ENCODE results near the gene RPS27. TPM values are rescaled to one million over a fixed set of nuclear protein-coding genes. Genes with fewer than 3 reads are reported as not detected.

RPS27 gene
- total RNA-seq, 1 experiment from 2014 or later, result 1,095 TPM

DNA sequence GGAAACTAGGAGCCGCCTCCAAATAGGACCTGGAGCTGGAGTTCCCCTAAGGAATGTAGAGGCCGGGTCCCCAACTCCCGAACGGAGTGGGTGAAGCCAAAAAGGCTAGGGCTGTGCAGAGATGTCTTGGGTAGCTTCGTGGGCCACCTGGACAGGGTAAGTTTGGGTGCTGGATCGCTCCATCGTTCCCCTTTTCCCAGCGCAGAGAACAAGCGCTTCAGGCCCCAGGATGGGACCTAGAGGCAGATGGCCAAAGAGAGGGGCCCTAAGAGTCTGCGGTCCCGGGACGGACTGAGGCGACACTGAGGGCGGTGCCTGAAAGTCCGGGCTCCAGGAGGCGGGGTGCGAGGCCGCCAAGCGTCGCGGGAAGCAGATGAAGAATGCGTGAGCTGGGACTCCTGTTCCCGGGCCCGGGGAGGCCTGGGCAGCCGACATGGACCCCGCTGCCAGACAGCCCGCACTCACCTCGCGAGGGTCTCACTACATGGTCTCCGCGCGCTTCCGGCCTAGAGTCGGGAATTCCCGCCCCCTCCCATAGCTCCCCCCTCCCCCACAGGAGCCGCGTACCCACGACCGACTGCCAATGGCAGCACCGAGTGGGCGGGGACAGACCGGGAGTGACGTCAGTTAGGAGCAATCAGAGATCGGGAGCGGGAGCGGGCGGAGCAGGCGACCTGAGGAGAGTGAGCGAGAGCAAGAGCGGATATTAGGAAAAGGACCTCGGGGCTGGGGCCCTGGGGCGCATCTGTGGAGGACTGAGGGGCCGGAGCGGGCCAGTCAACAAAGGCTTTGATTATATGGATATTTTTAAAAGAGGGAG lies 27.3 kb upstream of the RPS27 start, which contains the start of gene SLC39A1:
Gene SLC39A1 (minus strand): TSS at position 508 of the 820 bp plus-strand sequence. CDS start 822 bp downstream, outside the sequence.
- CTCF ChIA-PET, result interaction anchor here (1.0 kb wide), 1 partner anchor 285 kb away, joined by 4 read pairs; the partner anchor contains the start of gene NPR1

DNA sequence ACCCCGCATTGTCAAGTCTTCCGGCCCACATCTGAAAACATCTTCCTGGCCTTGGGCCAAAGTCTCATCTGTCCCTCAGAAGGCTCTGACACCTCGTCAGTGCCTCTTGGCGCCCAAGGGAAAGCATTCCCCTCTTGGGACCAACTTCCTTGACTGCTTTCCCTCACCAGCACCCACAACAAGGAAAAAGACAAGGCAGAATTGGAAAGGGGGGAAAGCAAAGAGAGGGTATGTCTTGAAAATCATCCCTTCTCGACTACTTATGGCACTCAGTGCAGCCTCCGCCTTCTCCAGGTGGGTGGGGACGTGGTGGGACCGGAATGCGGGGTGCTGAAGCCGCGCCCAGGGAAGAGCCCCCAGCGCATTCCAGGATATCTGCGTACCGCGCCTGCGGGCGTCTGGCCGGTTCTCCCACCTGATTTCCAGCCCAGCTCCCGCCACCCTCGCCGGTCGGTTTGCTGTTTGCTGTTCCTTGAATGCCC lies 26.7 kb upstream of the RPS27 start:
- Histone ChIP-seq H3K27ac (ENCODE audit: low read length) (peak overlapping the region; percentile 94), H3K27me3 (ENCODE audit: control insufficient read depth, insufficient read depth, low read length) (no peaks in the 10 kb centered on the region), H3K36me3 (ENCODE audit: control insufficient read depth, insufficient read depth, low read length) (no peaks in the 10 kb centered on the region; the same call in 1 of the 2 replicates), H3K9me3 (ENCODE audit: control insufficient read depth, insufficient read depth, low read depth, low read length) (no peaks in the 10 kb centered on the region), H3K4me3 (ENCODE audit: low read depth in 2 of 2, low read length in 2 of 2) (peak overlapping the region; percentile 60 to 95), H3K4me1 (ENCODE audit: control insufficient read depth, insufficient read depth, low read length) (peaks cover 29% of the 10 kb centered on the region)
- CTCF ChIA-PET, result interaction anchor here (1.0 kb wide), 1 partner anchor 286 kb away, joined by 4 read pairs; the partner anchor contains the start of gene NPR1
- ATAC-seq (peak; percentile 40), DNase-seq (ENCODE audit: low read depth, low spot score) (no peak)
- intact Hi-C loops (cut with micrococcal nuclease; ENCODE audit: unreplicated experiment), result no loop called here
- in situ Hi-C loops (cut with HindIII; ENCODE audit: low pct_unique_long_range_greater_than_20kb, low sequenced_read_pairs), result loop anchor here (5.0 kb wide), 1 partner anchor 77 kb away; no protein-coding TSS in a partner anchor
- 0 out of 2 replicates have a peak, but pooled peaks have one; percentile 23 for TF ChIP-seq POLR2AphosphoS5 (IDR thresholded peaks at IDR 0.05; ENCODE audit: low read depth, low read length)
- TF ChIP-seq, protein P1, sequence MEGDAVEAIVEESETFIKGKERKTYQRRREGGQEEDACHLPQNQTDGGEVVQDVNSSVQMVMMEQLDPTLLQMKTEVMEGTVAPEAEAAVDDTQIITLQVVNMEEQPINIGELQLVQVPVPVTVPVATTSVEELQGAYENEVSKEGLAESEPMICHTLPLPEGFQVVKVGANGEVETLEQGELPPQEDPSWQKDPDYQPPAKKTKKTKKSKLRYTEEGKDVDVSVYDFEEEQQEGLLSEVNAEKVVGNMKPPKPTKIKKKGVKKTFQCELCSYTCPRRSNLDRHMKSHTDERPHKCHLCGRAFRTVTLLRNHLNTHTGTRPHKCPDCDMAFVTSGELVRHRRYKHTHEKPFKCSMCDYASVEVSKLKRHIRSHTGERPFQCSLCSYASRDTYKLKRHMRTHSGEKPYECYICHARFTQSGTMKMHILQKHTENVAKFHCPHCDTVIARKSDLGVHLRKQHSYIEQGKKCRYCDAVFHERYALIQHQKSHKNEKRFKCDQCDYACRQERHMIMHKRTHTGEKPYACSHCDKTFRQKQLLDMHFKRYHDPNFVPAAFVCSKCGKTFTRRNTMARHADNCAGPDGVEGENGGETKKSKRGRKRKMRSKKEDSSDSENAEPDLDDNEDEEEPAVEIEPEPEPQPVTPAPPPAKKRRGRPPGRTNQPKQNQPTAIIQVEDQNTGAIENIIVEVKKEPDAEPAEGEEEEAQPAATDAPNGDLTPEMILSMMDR (IDR thresholded peaks at IDR 0.05), result no peak
- POLR2A ChIA-PET, result interaction anchor here (0.7 kb wide), 1 partner anchor 146 kb away, joined by 9 read pairs; no protein-coding TSS in a partner anchor
- BruUV-seq (replicated peaks), result TSS peak; percentile 82

More for the DNA sequence above, 27.3 kb upstream of the RPS27 start, which contains the start of gene SLC39A1:
- no peaks in the 10 kb centered on the region for H3K27me3 ChIP-seq (ENCODE audit: control insufficient read depth, insufficient read depth, low read length)
- peak within 1 kb of the TSS; percentile 94 for H3K27ac ChIP-seq (ENCODE audit: low read length)
- no TSS peak for BruUV-seq (replicated peaks)
- H3K36me3 ChIP-seq (ENCODE audit: control insufficient read depth, insufficient read depth, low read length), result no peaks in the 10 kb centered on the region; the same call in 1 of the 2 replicates
- in situ Hi-C loops (cut with HindIII; ENCODE audit: low pct_unique_long_range_greater_than_20kb, low sequenced_read_pairs) (loop anchor here (5.0 kb wide), 1 partner anchor 76 kb away; no protein-coding TSS in a partner anchor), intact Hi-C loops (cut with micrococcal nuclease; ENCODE audit: unreplicated experiment) (no loop called here)
- peak within 1 kb of the TSS; percentile 60 to 95 for H3K4me3 ChIP-seq (ENCODE audit: low read depth in 2 of 2, low read length in 2 of 2)
- peaks cover 26% of the 10 kb centered on the region for H3K4me1 ChIP-seq (ENCODE audit: control insufficient read depth, insufficient read depth, low read length)
- TF ChIP-seq, protein P1 (IDR thresholded peaks at IDR 0.05), result no peak
- peak; percentile 84 for TF ChIP-seq POLR2AphosphoS5 (IDR thresholded peaks at IDR 0.05; ENCODE audit: low read depth, low read length)
- POLR2A ChIA-PET, result interaction anchor here (0.6 kb wide), 1 partner anchor 182 kb away, joined by 3 read pairs; no protein-coding TSS in a partner anchor
- no peaks in the 10 kb centered on the region for H3K9me3 ChIP-seq (ENCODE audit: control insufficient read depth, insufficient read depth, low read depth, low read length)
- ATAC-seq (peak; percentile 85), DNase-seq (ENCODE audit: low read depth, low spot score) (peak; percentile 95)
